Measurements from ENCODE around the gene VPS8. TPM values are rescaled to one million over a fixed set of nuclear protein-coding genes. Genes with fewer than 3 reads are reported as not detected.
A peak's percentile ranks its signal among the peaks of the same experiment; 100 is the strongest.

VPS8 gene
- total RNA-seq, 1 donor from 2014 or later: 62.9 TPM

DNA sequence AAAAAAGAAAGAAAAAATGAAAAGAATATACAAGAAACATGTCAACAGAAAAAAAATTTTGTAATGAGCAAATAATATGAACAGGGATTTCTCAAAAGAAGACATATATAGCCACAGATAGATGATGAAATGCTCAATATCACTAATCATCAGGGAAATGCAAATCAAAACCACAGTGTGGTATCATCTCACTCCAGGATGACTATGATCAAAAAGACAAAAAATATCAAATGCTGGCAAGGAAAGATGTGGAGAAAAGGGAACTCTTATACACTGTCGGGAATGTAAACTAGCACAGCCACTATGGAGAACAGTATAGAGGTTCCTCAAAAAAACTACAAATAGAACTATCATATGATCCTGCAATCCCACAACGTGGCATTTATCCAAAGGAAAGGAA lies 246.8 kb downstream of the VPS8 start:
- Histone ChIP-seq H3K27ac (no peak overlapping the region), H3K27me3 (no peaks in the 10 kb centered on the region), H3K36me3 (no peaks in the 10 kb centered on the region), H3K4me3 (no peak overlapping the region), H3K9me3 (peaks cover 6% of the 10 kb centered on the region), H3K4me1 (no peaks in the 10 kb centered on the region)
- intact Hi-C loops (cut with DNase I): no loop called here
- no peak for ATAC-seq
- no peak for DNase-seq
- TF ChIP-seq, protein P1, sequence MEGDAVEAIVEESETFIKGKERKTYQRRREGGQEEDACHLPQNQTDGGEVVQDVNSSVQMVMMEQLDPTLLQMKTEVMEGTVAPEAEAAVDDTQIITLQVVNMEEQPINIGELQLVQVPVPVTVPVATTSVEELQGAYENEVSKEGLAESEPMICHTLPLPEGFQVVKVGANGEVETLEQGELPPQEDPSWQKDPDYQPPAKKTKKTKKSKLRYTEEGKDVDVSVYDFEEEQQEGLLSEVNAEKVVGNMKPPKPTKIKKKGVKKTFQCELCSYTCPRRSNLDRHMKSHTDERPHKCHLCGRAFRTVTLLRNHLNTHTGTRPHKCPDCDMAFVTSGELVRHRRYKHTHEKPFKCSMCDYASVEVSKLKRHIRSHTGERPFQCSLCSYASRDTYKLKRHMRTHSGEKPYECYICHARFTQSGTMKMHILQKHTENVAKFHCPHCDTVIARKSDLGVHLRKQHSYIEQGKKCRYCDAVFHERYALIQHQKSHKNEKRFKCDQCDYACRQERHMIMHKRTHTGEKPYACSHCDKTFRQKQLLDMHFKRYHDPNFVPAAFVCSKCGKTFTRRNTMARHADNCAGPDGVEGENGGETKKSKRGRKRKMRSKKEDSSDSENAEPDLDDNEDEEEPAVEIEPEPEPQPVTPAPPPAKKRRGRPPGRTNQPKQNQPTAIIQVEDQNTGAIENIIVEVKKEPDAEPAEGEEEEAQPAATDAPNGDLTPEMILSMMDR (IDR thresholded peaks at IDR 0.05): no peak

DNA sequence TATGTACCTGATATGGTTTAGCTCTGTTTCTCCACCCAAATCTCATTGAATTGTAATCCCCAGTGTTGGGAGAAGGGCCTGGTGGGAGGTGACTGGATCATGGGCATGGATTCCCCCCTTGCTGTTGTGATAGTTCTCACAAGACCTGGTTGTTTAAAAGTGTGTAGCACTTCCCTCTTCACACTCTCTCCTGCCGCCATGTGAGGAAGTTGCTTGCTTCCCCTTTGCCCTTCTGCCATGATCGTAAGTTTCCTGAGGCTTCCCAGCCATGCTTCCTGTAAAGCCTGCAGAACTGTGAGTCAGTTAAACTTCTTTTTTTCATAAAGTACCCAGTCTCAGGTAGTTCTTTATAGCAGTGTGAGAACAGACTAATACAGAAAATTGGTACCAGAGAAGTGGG lies 247.8 kb downstream of the VPS8 start:
- DNase-seq (no peak), ATAC-seq (peak; percentile 55)
- TF ChIP-seq, protein P1 (IDR thresholded peaks at IDR 0.05): no peak
- no peaks in the 10 kb centered on the region for H3K36me3 ChIP-seq
- no peaks in the 10 kb centered on the region for H3K27me3 ChIP-seq
- H3K9me3 ChIP-seq: peaks cover 6% of the 10 kb centered on the region
- H3K4me1 ChIP-seq: no peaks in the 10 kb centered on the region
- H3K4me3 ChIP-seq: no peak overlapping the region
- H3K27ac ChIP-seq: no peak overlapping the region
- intact Hi-C loops (cut with DNase I): no loop called here

DNA sequence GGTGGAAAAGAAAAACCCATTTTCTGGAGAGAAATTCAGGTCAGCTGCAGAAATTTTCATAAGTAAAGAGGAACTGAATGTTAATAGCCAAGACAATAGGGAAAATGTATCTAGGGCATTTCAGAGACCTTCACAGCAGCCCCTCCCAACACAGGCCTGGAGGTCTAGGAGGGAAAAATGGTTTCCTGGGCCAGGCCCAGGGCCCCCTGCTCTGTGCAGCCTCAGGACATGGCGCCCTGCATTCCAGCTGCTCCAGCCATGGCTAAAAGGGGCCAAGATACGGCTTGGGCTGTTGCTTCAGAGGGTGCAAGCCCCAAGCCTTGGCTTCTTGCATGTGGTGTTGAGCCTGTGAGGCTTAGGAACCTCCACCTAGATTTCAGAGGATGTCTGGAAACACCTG lies 248.7 kb downstream of the VPS8 start:
- TF ChIP-seq, protein P1 (IDR thresholded peaks at IDR 0.05): no peak
- Histone ChIP-seq H3K9me3 (peaks cover 6% of the 10 kb centered on the region), H3K27ac (no peak overlapping the region), H3K4me1 (no peaks in the 10 kb centered on the region), H3K27me3 (no peaks in the 10 kb centered on the region), H3K4me3 (no peak overlapping the region), H3K36me3 (no peaks in the 10 kb centered on the region)
- DNase-seq (no peak), ATAC-seq (no peak)
- intact Hi-C loops (cut with DNase I): no loop called here

DNA sequence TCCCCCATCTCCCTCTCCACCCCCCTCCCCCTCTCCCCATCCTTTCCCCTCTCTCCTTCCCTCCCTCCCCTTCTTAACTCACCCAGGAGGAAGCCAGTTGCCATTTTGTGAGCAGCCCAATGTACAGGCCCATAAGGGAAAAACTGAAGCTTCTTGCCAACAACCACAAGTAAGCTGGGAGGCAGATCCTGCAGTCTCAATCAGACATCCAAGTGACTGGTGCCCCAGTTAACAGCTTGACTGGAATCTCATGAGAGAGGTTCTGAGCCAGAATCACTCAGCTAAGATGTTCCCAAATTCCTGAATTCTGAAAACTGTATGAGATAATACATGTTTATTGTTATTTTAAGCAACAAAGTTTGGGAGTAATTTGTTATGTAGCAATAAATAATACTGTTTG lies 250.2 kb downstream of the VPS8 start:
- Histone ChIP-seq H3K36me3 (no peaks in the 10 kb centered on the region), H3K27me3 (no peaks in the 10 kb centered on the region), H3K9me3 (no peaks in the 10 kb centered on the region), H3K27ac (no peak overlapping the region), H3K4me1 (no peaks in the 10 kb centered on the region), H3K4me3 (no peak overlapping the region)
- TF ChIP-seq, protein P1 (IDR thresholded peaks at IDR 0.05): no peak
- DNase-seq (no peak), ATAC-seq (no peak)
- intact Hi-C loops (cut with DNase I): no loop called here

DNA sequence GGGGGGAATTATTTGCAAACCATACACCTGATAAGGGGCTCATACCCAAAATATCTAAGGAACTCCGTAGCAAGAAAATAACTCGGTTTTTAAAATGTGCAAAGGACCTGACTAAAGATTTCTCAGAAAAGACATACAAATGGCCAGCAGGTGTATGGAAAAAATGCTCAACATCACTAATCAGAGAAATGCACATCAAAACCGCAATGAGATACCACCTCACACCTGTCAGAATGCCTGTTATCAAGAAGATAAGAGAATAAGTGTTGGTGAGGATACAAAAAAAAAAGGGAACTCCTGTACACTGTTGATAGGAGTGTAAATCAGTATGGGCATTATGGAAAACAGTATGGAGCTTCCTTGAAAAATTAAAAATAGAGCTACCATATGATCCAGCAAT lies 251.5 kb downstream of the VPS8 start:
- Histone ChIP-seq H3K4me3 (no peak overlapping the region), H3K27me3 (no peaks in the 10 kb centered on the region), H3K9me3 (no peaks in the 10 kb centered on the region), H3K27ac (no peak overlapping the region), H3K36me3 (no peaks in the 10 kb centered on the region), H3K4me1 (no peaks in the 10 kb centered on the region)
- intact Hi-C loops (cut with DNase I): no loop called here
- ATAC-seq (no peak), DNase-seq (no peak)
- TF ChIP-seq, protein P1 (IDR thresholded peaks at IDR 0.05): no peak

DNA sequence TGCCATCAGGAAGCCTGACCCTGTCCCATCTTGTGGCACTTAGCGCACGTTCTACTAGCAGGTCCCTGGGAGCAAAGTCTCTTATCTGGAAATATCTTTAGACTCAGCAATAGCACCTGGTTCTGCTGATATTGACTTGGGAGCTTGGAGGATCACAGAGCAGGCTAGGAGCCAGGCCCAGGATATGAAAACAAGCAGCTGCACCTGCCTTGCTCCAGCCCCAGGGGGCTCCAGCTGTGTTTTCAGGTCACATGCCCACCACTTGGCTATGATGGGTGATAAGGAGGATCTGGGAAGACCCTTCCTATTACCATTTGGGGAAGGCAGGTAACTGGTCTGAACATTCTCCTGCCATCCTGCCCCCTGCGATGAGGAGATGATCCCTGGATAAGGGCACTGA lies 253.1 kb downstream of the VPS8 start:
- intact Hi-C loops (cut with DNase I): no loop called here
- no peak overlapping the region for H3K4me3 ChIP-seq
- H3K27me3 ChIP-seq: no peaks in the 10 kb centered on the region
- no peaks in the 10 kb centered on the region for H3K9me3 ChIP-seq
- H3K27ac ChIP-seq: no peak overlapping the region
- no peaks in the 10 kb centered on the region for H3K36me3 ChIP-seq
- no peaks in the 10 kb centered on the region for H3K4me1 ChIP-seq
- TF ChIP-seq, protein P1 (IDR thresholded peaks at IDR 0.05): no peak
- DNase-seq (no peak), ATAC-seq (no peak)

Measured in upper lobe of right lung (tissue), 1 donor.